PC-3 (cell line): ENCODE data around the gene ISG20. TPM values are rescaled to one million over a fixed set of nuclear protein-coding genes. Genes with fewer than 3 reads are reported as not detected.

Source experiments
- ATAC-seq: fragments of 200-7000 bp; cut with Tn5 transposase; 2 replicates; pipeline ENCODE4 v1.9.1; 2020; ENCODE audit warnings: mild to moderate bottlenecking, moderate library complexity
- BruUV-seq: library from RNA; stranded (reverse); fragments of 400-500 nt; replicated peaks from 2 replicates; lab custom pipeline; 2021; lab: Mats Ljungman, UMichigan
- CTCF ChIA-PET: fragments of 300-600 bp; sonication (Branson Sonifier 250); formaldehyde crosslinking; loops from one replicate; lab custom pipeline; 2022; ENCODE audit warnings: antibody characterized with exemption; lab: Charles Lee
- POLR2A ChIA-PET: fragments of 300-600 bp; sonication (Branson Sonifier 250); formaldehyde crosslinking; loops from one replicate; lab custom pipeline; 2022; ENCODE audit warnings: antibody characterized with exemption; ENCODE audit not compliant: unreplicated experiment; lab: Charles Lee
- DNase-seq: peaks from one replicate; pipeline ENCODE4 v3.0.0-alpha.2; 2015
- H2AFZ ChIP-seq: fragments of 300-600 bp; sonication (generic); 2 replicates; pipeline ENCODE4 v1.6.0; 2016; ENCODE audit warnings: antibody characterized with exemption, low read length
- H3F3A ChIP-seq: fragments of 300-600 bp; sonication (generic); one replicate; pipeline ENCODE4 v1.6.0; 2017; ENCODE audit warnings: antibody characterized with exemption, low read length, control low read depth, mild to moderate bottlenecking; ENCODE audit not compliant: unreplicated experiment
- H3K27ac ChIP-seq: fragments of 300-600 bp; sonication (generic); 2 replicates; pipeline ENCODE4 v1.5.1; 2016; ENCODE audit warnings: mild to moderate bottlenecking, low read length
- H3K27me3 ChIP-seq: fragments of 300-600 bp; sonication (generic); 2 replicates; pipeline ENCODE4 v1.6.1; 2016; ENCODE audit warnings: low read length, mixed read lengths
- H3K36me3 ChIP-seq: fragments of 300-600 bp; sonication (generic); 2 replicates; pipeline ENCODE4 v1.6.1; 2016; ENCODE audit warnings: low read depth, mixed run types, low read length, mixed read lengths
- H3K4me1 ChIP-seq: fragments of 300-600 bp; sonication (generic); 2 replicates; pipeline ENCODE4 v1.5.1; 2016; ENCODE audit warnings: low read length; ENCODE audit not compliant: insufficient read depth
- H3K4me2 ChIP-seq: fragments of 300-600 bp; sonication (generic); 2 replicates; pipeline ENCODE4 v1.6.0; 2016; ENCODE audit warnings: low read length
- H3K4me3 ChIP-seq: fragments of 300-600 bp; sonication (generic); 2 replicates; pipeline ENCODE4 v1.5.1; 2016; ENCODE audit warnings: mild to moderate bottlenecking, low read length, mixed read lengths
- H3K79me2 ChIP-seq: fragments of 300-600 bp; sonication (generic); 2 replicates; pipeline ENCODE4 v1.6.1; 2017; ENCODE audit warnings: low read length, mixed read lengths
- H3K9ac ChIP-seq: fragments of 300-600 bp; sonication (generic); 2 replicates; pipeline ENCODE4 v1.6.0; 2016; ENCODE audit warnings: mild to moderate bottlenecking, low read length
- H3K9me2 ChIP-seq: fragments of 300-600 bp; sonication (generic); replicated peaks from 2 replicates; pipeline ENCODE4 v1.6.1; 2016; ENCODE audit warnings: mixed run types, low read length, mixed read lengths
- H3K9me3 ChIP-seq: fragments of 300-600 bp; sonication (generic); 2 replicates; pipeline ENCODE4 v1.6.1; 2016; ENCODE audit warnings: low read length, mixed read lengths
- H4K20me1 ChIP-seq: fragments of 300-600 bp; sonication (generic); 2 replicates; pipeline ENCODE4 v1.6.1; 2016; ENCODE audit warnings: low read length, mixed read lengths
- EZH2 ChIP-seq: fragments of 300-600 bp; sonication (generic); IDR thresholded peaks from one replicate; pipeline ENCODE4 v1.6.1; 2017; ENCODE audit warnings: antibody characterized with exemption, mild to moderate bottlenecking, low read length; ENCODE audit not compliant: unreplicated experiment
- EZH2phosphoT487 ChIP-seq: fragments of 300-600 bp; sonication (generic); IDR thresholded peaks from 2 replicates; pipeline ENCODE4 v1.6.1; 2018; ENCODE audit warnings: mild to moderate bottlenecking, antibody characterized with exemption, low read length, borderline replicate concordance
- intact Hi-C: fragments of 100-400 bp; cut with micrococcal nuclease; formaldehyde crosslinking; loops from 2 replicates; pipeline ENCODE4 v1.9.0; 2023
- total RNA-seq: library from RNA; depleted of rRNA; stranded (reverse); fragments of >200 nt; gene quantifications from 2 replicates; pipeline ENCODE4 v1.2.3, GENCODE V29; 2014
- TF ChIP-seq, protein P1 (sequence below): fragments of 300-600 bp; sonication (generic); conservative IDR thresholded peaks from 2 replicates; pipeline ENCODE4 v1.5.1; 2017; ENCODE audit warnings: antibody characterized with exemption, low read depth, mild to moderate bottlenecking, low read length

The ISG20 gene
- total RNA-seq, 1 experiment from 2014 or later = 64.0 TPM

GRCh38 chr15:88684345-88684744 is 45.5 kb downstream of the ISG20 start:
- CTCF ChIA-PET = no interaction called here
- no peak for DNase-seq
- POLR2A ChIA-PET = no interaction called here
- intact Hi-C loops = no loop called here
- no TSS peak for BruUV-seq
- no peaks in the 10 kb centered on the region for H3F3A ChIP-seq
- H3K9me3 ChIP-seq = 0 out of 2 replicates have a peak, but pooled peaks cover 2% of the 10 kb centered on the region
- H3K9me2 ChIP-seq = no peaks in the 10 kb centered on the region
- H3K79me2 ChIP-seq = no peaks in the 10 kb centered on the region
- no peaks in the 10 kb centered on the region for H4K20me1 ChIP-seq
- H2AFZ ChIP-seq = no peak overlapping the region
- no peaks in the 10 kb centered on the region for H3K36me3 ChIP-seq
- H3K4me1 ChIP-seq = no peaks in the 10 kb centered on the region
- no peak overlapping the region for H3K9ac ChIP-seq
- H3K27ac ChIP-seq = no peak overlapping the region
- H3K27me3 ChIP-seq = peaks cover 17% of the 10 kb centered on the region
- no peak for ATAC-seq
- no peak for TF ChIP-seq EZH2phosphoT487
- TF ChIP-seq, protein P1, sequence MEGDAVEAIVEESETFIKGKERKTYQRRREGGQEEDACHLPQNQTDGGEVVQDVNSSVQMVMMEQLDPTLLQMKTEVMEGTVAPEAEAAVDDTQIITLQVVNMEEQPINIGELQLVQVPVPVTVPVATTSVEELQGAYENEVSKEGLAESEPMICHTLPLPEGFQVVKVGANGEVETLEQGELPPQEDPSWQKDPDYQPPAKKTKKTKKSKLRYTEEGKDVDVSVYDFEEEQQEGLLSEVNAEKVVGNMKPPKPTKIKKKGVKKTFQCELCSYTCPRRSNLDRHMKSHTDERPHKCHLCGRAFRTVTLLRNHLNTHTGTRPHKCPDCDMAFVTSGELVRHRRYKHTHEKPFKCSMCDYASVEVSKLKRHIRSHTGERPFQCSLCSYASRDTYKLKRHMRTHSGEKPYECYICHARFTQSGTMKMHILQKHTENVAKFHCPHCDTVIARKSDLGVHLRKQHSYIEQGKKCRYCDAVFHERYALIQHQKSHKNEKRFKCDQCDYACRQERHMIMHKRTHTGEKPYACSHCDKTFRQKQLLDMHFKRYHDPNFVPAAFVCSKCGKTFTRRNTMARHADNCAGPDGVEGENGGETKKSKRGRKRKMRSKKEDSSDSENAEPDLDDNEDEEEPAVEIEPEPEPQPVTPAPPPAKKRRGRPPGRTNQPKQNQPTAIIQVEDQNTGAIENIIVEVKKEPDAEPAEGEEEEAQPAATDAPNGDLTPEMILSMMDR = no peak
- no peak for TF ChIP-seq EZH2
- no peak overlapping the region for H3K4me3 ChIP-seq
- H3K4me2 ChIP-seq = no peak overlapping the region

DNA sequence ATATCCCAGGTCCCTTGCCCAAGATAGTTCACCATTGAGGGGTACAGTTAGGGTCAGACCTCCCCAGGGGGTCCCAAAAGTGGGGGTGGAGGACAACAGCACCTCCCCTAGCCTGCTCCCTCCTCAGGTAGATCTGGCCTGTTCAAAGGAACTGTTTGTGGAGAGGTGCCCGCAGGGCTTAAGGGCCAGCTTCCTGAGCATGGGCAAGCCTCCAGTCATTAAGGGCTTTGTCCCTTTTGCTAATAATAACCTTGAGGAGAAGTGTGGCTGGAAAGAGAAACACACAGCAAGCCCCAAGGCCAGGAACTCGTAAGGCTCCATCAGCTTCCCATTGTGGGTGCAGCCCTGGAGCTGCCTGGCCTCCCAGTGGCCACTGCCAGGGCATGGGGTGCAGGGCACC is 47.4 kb downstream of the ISG20 start:
- intact Hi-C loops = no loop called here
- ATAC-seq (no peak), DNase-seq (no peak)
- no peaks in the 10 kb centered on the region for H3K36me3 ChIP-seq
- no peaks in the 10 kb centered on the region for H3K9me2 ChIP-seq
- H3K9me3 ChIP-seq = 0 out of 2 replicates have a peak, but pooled peaks cover 6% of the 10 kb centered on the region
- no peak overlapping the region for H3K4me2 ChIP-seq
- H4K20me1 ChIP-seq = no peaks in the 10 kb centered on the region
- H3K4me1 ChIP-seq = no peaks in the 10 kb centered on the region
- TF ChIP-seq EZH2phosphoT487 (no peak), EZH2 (no peak)
- TF ChIP-seq, protein P1 = no peak
- H3F3A ChIP-seq = no peaks in the 10 kb centered on the region
- H3K4me3 ChIP-seq = no peak overlapping the region
- POLR2A ChIA-PET = no interaction called here
- H3K27me3 ChIP-seq = peaks cover 30% of the 10 kb centered on the region
- H3K9ac ChIP-seq = no peak overlapping the region
- no TSS peak for BruUV-seq
- no peak overlapping the region for H3K27ac ChIP-seq
- H2AFZ ChIP-seq = no peak overlapping the region
- no peaks in the 10 kb centered on the region for H3K79me2 ChIP-seq
- CTCF ChIA-PET = interaction anchor here (1.2 kb wide), 1 partner anchor 27 kb away, joined by 3 read pairs; no protein-coding TSS in a partner anchor

DNA sequence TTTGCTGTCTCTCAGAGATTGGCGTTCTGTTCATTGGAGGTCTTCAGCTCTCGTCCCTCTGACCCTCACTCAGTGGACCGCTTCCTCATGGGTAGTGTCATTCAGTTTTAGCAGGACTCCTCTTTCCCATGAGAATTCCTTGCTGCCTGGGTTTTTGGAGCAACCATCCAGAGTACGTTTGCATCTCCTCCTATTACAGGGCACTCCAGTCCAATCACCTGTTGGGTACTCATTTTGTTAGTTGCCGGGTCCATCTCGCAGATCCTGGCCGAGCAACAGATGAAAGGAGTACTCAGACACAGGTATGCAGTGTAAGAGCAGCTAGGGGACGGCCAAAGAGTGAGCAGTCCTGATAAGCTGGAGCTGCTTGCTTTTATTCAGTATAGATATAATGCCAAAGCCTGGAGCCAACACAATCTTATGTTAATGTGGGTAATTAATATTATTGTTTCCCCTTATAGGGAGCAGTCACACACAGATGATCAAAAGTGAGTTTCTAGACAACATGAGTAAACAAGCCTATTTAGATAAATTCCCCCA is 49.6 kb downstream of the ISG20 start:
- Histone ChIP-seq H2AFZ (no peak overlapping the region), H3K79me2 (no peaks in the 10 kb centered on the region), H3K4me3 (no peak overlapping the region), H3K4me1 (no peaks in the 10 kb centered on the region), H3K27me3 (peaks cover 30% of the 10 kb centered on the region), H3K27ac (no peak overlapping the region), H3K9me3 (0 out of 2 replicates have a peak, but pooled peaks cover 6% of the 10 kb centered on the region), H3K4me2 (no peak overlapping the region), H3K36me3 (no peaks in the 10 kb centered on the region), H3F3A (no peaks in the 10 kb centered on the region), H3K9ac (no peak overlapping the region), H3K9me2 (no peaks in the 10 kb centered on the region), H4K20me1 (no peaks in the 10 kb centered on the region)
- POLR2A ChIA-PET = no interaction called here
- ATAC-seq (no peak), DNase-seq (no peak)
- intact Hi-C loops = no loop called here
- no TSS peak for BruUV-seq
- CTCF ChIA-PET = no interaction called here
- TF ChIP-seq EZH2 (no peak), EZH2phosphoT487 (no peak)
- TF ChIP-seq, protein P1 = no peak
